ENCODE data around the gene ACOX2.

ACOX2 gene

GRCh38 chr3:58566398-58567250 is 29.6 kb upstream of the ACOX2 start:
- no peak for DNase-seq (ENCODE audit: low read depth)

GRCh38 chr3:58565621-58566397 is 28.8 kb upstream of the ACOX2 start:
- DNase-seq (ENCODE audit: low read depth), result no peak

- no peak for DNase-seq (ENCODE audit: low read depth)
Observed at GRCh38 chr3:58564456-58565160, 27.6 kb upstream of the ACOX2 start.

GRCh38 chr3:58564054-58564453 is 27.1 kb upstream of the ACOX2 start:
- DNase-seq (ENCODE audit: low read depth), result no peak

- DNase-seq (ENCODE audit: low read depth), result no peak
Observed at GRCh38 chr3:58563386-58564035, 26.5 kb upstream of the ACOX2 start.

- no peak for DNase-seq (ENCODE audit: low read depth)
Observed at GRCh38 chr3:58562498-58562897, 25.5 kb upstream of the ACOX2 start.

- DNase-seq (ENCODE audit: low read depth), result no peak
Observed at GRCh38 chr3:58560771-58561311, 23.9 kb upstream of the ACOX2 start.

GRCh38 chr3:58559586-58559985 is 22.6 kb upstream of the ACOX2 start:
- no peak for DNase-seq (ENCODE audit: low read depth)

GRCh38 chr3:58557491-58557890 is 20.5 kb upstream of the ACOX2 start:
- DNase-seq (ENCODE audit: low read depth), result no peak

- no peak for DNase-seq (ENCODE audit: low read depth)
Observed at GRCh38 chr3:58556761-58557221, 19.8 kb upstream of the ACOX2 start.

- DNase-seq (ENCODE audit: low read depth), result no peak
Observed at GRCh38 chr3:58556001-58556400, 19.0 kb upstream of the ACOX2 start.

- DNase-seq (ENCODE audit: low read depth), result no peak
Observed at GRCh38 chr3:58555203-58555602, 18.2 kb upstream of the ACOX2 start.

GRCh38 chr3:58553003-58553402 is 16.0 kb upstream of the ACOX2 start:
- DNase-seq (ENCODE audit: low read depth), result no peak

GRCh38 chr3:58551636-58552180 is 14.7 kb upstream of the ACOX2 start:
- no peak for DNase-seq (ENCODE audit: low read depth)

- DNase-seq (ENCODE audit: low read depth), result no peak
Observed at GRCh38 chr3:58544541-58544940, 7.6 kb upstream of the ACOX2 start.

- DNase-seq (ENCODE audit: low read depth), result no peak
Observed at GRCh38 chr3:58540176-58540858, 3.3 kb upstream of the ACOX2 start.

GRCh38 chr3:58539626-58540025 is 2.6 kb upstream of the ACOX2 start:
- DNase-seq (ENCODE audit: low read depth), result no peak

GRCh38 chr3:58537412-58538301 is 667 bp upstream of the ACOX2 start:
- no peak for DNase-seq (ENCODE audit: low read depth)

- DNase-seq (ENCODE audit: low read depth), result no peak
Observed at GRCh38 chr3:58535531-58536500, 1.2 kb downstream of the ACOX2 start.

All from stimulated activated CD4-positive, alpha-beta T cell treated with anti-CD3 and anti-CD28 coated beads, Interleukin-2, amount 100 ng/mL, for 4 hours (primary cell).